Right atrium auricular region (tissue), 2 donors: Measurements from ENCODE around the gene ACACB. TPM values are rescaled to one million over a fixed set of nuclear protein-coding genes. Genes with fewer than 3 reads are reported as not detected.

Experiments
- DNase-seq: peaks from one replicate; pipeline ENCODE4 v3.0.0-alpha.2; 2019; ENCODE audit warnings: low spot score
- H3K27ac ChIP-seq, 2 donors: fragments of 200-600 bp; sonication (generic); 1 replicate in 1 of 2; 2 replicates in 1 of 2; pipeline ENCODE4 v1.5.1; 2016 to 2019
- H3K27me3 ChIP-seq, 2 donors: fragments of 200-600 bp; sonication (generic); one replicate each; pipeline versions ENCODE4 v1.5.1 to v1.6.0; 2017 to 2019
- H3K36me3 ChIP-seq: fragments of 200-600 bp; sonication (generic); one replicate; pipeline ENCODE4 v1.5.1; 2016
- H3K4me1 ChIP-seq, 2 donors: fragments of 200-600 bp; sonication (generic); one replicate each; pipeline versions ENCODE4 v1.5.1 to v1.6.0; 2017 to 2019
- H3K4me3 ChIP-seq, 2 donors: fragments of 200-600 bp; sonication (generic); 1 replicate in 1 of 2; 2 replicates in 1 of 2; pipeline ENCODE4 v1.5.1; 2017 to 2019; ENCODE audit warnings: mild to moderate bottlenecking in 1 of 2, moderate library complexity in 1 of 2
- H3K9me3 ChIP-seq, 2 donors: fragments of 200-600 bp; sonication (generic); one replicate each; pipeline ENCODE4 v1.5.1; 2019
- total RNA-seq, 2 donors: library from RNA; depleted of rRNA; stranded (reverse); fragments of >200 nt; gene quantifications; one replicate each; pipeline ENCODE4 v1.1.0, GENCODE V29; 2016
- TF ChIP-seq, protein P1 (sequence below), 2 donors: fragments of 200-600 bp; sonication (generic); IDR thresholded peaks; one replicate each; pipeline ENCODE4 v1.5.1; 2019; ENCODE audit warnings: antibody characterized with exemption in 2 of 2

ACACB gene
- total RNA-seq, 2 donors from 2014 or later = 76.8 to 104 TPM

DNA sequence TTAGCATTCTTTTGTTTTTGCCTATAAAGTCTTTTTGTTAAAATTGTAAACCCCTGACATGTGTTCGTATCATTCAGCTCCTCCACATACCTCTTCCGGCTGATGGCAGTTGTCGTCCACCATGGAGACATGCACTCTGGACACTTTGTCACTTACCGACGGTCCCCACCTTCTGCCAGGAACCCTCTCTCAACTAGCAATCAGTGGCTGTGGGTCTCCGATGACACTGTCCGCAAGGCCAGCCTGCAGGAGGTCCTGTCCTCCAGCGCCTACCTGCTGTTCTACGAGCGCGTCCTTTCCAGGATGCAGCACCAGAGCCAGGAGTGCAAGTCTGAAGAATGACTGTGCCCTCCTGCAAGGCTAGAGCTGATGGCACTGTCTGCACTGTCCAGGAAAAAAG is 30.8 kb upstream of the ACACB start:
- Histone ChIP-seq H3K4me3 (no peak overlapping the region), H3K36me3 (peaks cover 83% of the 10 kb centered on the region), H3K27ac (no peak overlapping the region), H3K9me3 (no peaks in the 10 kb centered on the region), H3K27me3 (no peaks in the 10 kb centered on the region), H3K4me1 (no peaks in the 10 kb centered on the region)
- no peak for DNase-seq
- TF ChIP-seq, protein P1, sequence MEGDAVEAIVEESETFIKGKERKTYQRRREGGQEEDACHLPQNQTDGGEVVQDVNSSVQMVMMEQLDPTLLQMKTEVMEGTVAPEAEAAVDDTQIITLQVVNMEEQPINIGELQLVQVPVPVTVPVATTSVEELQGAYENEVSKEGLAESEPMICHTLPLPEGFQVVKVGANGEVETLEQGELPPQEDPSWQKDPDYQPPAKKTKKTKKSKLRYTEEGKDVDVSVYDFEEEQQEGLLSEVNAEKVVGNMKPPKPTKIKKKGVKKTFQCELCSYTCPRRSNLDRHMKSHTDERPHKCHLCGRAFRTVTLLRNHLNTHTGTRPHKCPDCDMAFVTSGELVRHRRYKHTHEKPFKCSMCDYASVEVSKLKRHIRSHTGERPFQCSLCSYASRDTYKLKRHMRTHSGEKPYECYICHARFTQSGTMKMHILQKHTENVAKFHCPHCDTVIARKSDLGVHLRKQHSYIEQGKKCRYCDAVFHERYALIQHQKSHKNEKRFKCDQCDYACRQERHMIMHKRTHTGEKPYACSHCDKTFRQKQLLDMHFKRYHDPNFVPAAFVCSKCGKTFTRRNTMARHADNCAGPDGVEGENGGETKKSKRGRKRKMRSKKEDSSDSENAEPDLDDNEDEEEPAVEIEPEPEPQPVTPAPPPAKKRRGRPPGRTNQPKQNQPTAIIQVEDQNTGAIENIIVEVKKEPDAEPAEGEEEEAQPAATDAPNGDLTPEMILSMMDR (IDR thresholded peaks at IDR 0.05) = no peak

DNA sequence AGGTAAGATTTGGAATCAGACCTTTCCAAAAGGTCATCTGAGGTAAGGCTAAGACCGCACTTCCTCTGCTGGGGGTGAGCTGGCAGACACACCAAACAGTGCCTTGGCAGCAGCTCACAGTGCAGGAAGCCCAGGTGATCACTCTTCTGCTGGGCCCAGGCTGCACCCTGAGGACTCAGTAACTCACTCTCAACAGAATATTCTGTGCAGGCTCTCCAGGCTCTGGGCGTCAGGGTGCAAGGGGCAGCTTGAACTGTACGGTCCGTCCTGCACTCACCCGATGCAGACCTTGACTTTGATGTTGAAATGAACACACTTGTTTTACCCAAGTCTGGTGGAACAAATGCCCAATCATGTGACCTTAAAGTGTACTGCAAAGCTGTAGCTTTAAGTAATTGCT is 29.1 kb upstream of the ACACB start:
- Histone ChIP-seq H3K9me3 (no peaks in the 10 kb centered on the region), H3K36me3 (peaks cover 66% of the 10 kb centered on the region), H3K4me3 (no peak overlapping the region), H3K27ac (no peak overlapping the region), H3K4me1 (peaks cover 0 to 5% of the 10 kb centered on the region in 2 donors), H3K27me3 (no peaks in the 10 kb centered on the region)
- no peak for DNase-seq
- TF ChIP-seq, protein P1 (IDR thresholded peaks at IDR 0.05) = no peak

DNA sequence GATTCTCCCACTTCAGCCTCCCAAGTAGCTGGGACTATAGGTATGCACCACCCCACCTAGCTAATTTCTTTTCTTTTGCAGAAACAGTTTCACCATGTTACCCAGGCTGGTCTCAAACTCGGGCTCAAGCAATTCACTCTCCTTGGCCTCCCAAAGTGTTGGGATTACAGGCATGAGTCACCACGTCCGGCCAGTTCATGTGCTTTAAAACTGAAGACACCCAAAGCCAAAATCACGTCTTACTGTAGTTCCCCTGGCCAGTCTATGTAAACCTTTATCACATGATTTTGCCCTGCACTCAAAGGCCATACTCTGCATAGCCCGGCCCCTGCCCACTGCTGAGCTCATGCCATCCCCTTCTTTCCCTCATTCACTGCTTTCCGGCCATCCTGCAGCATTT is 27.6 kb upstream of the ACACB start:
- TF ChIP-seq, protein P1 (IDR thresholded peaks at IDR 0.05) = no peak
- DNase-seq = no peak

DNA sequence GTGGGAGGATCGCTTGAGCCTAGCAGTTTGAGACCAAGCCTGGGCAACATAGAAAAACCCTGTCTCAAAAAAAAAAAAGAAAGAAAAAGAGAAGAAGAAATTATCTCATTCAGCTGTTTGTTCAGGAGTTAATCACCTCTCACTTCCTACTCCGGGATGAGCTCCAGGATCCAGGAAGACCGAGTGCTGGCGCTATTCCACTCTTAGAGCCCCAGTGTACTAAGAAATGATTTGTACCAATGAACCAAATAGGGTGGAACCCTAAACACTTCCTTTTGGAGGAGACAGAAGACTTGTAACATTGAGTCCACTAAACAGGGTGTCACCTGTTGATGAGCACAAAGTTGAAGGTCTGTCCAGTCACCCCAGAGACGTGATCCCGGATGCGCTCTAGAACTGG is 26.7 kb upstream of the ACACB start:
- DNase-seq = no peak
- TF ChIP-seq, protein P1 (IDR thresholded peaks at IDR 0.05) = no peak
- Histone ChIP-seq H3K27ac (no peak overlapping the region), H3K4me3 (no peak overlapping the region), H3K36me3 (peaks cover 42% of the 10 kb centered on the region), H3K4me1 (peaks cover 0 to 16% of the 10 kb centered on the region in 2 donors), H3K27me3 (no peaks in the 10 kb centered on the region), H3K9me3 (no peaks in the 10 kb centered on the region)

More for the DNA sequence above, 27.6 kb upstream of the ACACB start:
- H3K4me3 ChIP-seq = no peak overlapping the region
- H3K27ac ChIP-seq = no peak overlapping the region
- peaks cover 51% of the 10 kb centered on the region for H3K36me3 ChIP-seq
- H3K9me3 ChIP-seq = no peaks in the 10 kb centered on the region
- H3K27me3 ChIP-seq = no peaks in the 10 kb centered on the region
- peaks cover 0 to 16% of the 10 kb centered on the region in 2 donors for H3K4me1 ChIP-seq

DNA sequence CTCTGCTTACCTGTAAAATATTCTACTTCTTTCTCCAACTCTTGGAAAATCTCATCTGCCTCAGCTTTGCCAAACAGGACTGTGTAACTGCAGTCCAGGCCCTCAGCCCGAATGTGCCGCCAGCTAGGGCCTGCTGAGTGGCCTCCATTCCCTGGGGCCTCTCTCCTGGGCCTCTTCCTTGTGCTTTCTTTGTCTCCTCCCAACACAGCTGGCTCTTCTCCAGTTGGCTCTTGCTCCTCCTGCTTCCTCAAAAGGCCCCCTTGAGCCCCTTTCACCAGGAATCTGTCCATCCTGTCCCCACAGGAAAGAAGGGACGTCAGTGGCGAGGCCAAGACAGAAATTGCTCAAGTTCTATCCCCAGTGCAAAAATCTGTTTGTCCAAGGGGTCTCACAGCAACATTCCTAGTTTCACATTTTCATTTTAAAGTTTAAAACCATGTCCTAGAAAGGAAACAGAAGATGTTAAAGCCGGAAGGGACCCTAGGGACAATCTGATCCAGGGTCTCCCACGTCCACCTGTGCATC is 23.8 kb upstream of the ACACB start:
- DNase-seq = no peak
- Histone ChIP-seq H3K9me3 (no peaks in the 10 kb centered on the region), H3K27ac (peak overlapping the region; percentile 49 to 75), H3K4me3 (peak overlapping the region; percentile 47 to 50), H3K36me3 (peaks cover 14% of the 10 kb centered on the region), H3K4me1 (peaks cover 0 to 22% of the 10 kb centered on the region in 2 donors), H3K27me3 (no peaks in the 10 kb centered on the region)
- TF ChIP-seq, protein P1 (IDR thresholded peaks at IDR 0.05) = no peak
